ENCODE data around the gene SKAP2.

Gene SKAP2, protein sequence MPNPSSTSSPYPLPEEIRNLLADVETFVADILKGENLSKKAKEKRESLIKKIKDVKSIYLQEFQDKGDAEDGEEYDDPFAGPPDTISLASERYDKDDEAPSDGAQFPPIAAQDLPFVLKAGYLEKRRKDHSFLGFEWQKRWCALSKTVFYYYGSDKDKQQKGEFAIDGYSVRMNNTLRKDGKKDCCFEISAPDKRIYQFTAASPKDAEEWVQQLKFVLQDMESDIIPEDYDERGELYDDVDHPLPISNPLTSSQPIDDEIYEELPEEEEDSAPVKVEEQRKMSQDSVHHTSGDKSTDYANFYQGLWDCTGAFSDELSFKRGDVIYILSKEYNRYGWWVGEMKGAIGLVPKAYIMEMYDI

DNA sequence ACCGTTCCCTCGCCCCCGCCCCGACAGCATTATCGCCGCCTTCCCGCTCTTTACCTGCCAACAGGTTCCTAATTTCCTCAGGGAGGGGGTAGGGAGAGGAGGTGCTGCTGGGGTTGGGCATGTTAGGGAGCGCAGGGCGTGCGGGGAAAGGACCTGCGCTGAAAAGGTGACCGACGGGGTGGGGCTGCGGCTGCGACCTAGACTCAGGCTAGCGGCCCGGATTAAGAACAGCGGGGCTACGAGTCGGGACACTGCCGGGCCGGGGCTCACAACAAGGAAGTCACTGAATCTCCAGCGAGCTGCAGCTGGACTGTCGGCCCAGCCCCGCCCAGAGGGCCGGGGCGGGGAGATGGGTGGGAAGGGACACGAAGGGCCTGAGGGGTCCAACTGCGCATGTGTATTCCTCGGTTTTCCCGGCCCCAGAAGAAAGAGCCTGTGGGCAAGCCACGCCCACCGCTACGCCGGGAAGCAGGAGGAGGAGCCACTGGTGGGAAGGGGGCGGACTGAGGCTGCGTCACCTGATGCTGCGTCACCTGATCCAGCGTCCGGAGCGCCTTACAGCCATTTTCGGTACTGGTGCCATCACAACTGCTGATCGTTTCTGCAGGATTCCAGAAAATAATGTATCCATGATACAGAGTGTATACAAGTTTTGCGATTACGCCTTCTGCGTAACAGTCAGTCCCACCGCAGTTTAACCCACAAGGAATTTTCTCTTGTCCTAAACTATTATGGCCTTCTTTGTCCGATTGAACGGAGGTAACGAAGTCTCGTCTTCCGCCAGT is at the start of gene SKAP2:
Gene SKAP2, minus strand, starts transcription at position 282 of the 785 bp plus-strand sequence. Its CDS starts 161 bp downstream, at position 121.
- DNase-seq (ENCODE audit: low spot score), result peak; percentile 99

DNA sequence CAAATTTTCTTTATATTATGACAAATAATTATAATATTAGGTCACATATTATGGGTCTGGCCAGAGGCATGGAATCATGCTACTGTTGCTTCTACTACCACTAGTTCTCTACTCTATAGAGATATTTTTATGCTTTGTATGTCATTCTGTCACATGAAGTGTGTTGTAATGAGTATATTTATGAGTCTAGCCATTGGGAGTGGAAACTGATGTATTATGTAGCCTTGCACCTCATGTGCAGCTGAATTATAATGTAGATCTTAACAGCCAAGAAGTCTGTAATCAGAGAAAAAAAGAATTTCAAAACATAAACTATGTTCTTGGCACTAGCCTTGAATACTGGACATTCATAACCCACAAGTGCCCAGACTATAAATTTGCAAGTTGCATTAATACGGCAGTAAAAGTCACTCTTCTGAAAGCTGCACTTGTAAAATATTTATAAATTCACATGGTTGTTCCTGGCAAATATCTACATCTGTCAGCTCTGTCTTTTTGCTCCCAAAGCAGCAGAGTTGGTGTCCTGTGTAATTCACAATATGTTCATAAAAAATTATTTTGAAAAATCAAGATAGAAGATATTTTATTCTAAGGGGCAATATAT is 48.6 kb upstream of the SKAP2 start:
- no peak for DNase-seq (ENCODE audit: low spot score)

DNA sequence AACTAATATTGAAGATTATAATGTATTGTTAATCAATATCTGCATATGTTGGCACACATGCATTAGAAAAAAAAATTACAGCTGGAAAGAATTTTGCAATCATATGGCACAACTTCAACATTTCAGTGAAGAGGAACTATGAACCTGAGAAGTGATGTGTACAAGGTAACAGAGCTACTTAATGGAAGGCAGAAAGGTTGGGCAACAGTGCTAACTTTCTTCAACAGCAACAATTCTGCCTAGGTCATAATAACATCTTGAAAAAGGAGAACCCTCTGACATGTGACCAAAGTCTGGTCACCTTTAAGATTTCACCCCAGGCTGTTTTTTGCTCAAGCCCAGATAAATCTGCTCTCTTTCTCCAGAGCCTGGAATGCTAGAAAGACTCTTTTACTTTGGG is 47.9 kb upstream of the SKAP2 start:
- DNase-seq (ENCODE audit: low spot score), result no peak

DNA sequence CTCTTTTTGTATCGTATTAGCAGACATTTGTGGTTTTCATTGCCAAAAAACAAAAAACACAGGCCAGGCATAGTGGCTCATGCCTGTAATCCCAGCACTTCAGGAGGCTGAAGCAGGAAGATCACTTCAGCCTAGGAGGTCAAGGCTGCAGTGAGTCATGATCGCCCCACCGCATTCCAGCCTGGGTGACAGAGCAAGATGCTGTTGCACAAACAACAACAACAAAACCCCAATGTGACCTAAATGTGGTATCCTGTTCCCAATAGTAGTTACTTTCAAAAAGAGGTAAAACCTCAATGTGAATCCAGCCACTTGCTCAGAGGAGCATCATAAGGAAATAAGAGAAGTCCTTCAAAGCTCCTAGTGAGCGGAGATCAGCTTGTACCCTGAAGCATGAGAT is 45.8 kb upstream of the SKAP2 start:
- DNase-seq (ENCODE audit: low spot score), result no peak

DNA sequence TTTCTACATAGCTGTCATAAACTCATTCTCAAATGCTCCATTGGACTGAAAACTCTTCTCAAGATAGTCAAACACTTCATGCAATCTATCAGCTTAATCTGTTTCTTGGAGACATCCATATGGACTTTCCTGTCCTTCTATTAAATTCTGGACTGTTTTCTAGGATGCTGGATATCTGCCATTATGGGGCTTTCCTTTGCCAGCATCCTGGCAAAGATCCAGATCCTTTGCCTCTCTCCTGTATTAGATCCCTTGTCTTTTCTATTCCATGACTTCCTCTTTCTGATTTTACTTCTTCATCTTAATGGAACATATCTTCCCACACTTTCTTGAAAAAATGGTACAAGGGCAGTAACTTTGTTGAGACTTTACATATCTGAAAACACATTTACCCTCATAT is 35.9 kb upstream of the SKAP2 start:
- DNase-seq (ENCODE audit: low spot score), result no peak

DNA sequence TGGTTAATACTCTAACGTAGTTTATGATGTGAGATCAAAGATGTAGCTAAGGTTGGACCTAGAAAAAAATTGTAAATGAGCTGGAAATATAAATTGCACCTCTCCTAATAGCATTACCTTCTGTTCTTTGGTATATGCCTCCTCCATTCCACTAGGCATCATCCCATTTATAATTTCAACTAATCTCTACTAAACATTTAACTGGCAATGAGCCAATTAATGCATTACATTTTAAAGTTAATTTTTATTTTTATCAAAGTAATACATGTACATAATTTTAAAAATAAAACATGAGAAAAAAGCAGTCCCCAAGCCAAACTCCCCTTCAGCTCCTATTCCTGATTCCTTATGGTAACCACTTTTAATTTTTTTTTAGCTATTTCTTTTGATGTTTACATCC is 35.1 kb upstream of the SKAP2 start:
- no peak for DNase-seq (ENCODE audit: low spot score)

DNA sequence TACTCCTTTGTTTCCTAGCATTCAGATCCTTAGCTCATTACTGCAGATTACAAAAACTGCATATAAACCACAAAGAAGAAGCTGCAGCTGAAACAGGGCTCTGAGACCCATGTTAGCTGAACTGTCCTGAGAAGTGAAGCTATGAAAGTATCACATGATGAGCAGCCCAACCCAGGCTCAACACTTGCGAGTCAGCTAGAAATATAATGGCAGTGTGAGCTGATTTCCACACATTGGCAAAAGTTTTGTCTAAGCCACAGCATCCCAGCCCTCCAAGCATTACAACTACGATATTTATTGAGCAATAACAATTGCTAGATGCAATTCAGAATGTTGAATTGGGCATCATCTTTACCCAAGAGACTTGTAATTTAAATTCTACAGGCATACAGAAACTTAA is 34.5 kb upstream of the SKAP2 start:
- no peak for DNase-seq (ENCODE audit: low spot score)

DNA sequence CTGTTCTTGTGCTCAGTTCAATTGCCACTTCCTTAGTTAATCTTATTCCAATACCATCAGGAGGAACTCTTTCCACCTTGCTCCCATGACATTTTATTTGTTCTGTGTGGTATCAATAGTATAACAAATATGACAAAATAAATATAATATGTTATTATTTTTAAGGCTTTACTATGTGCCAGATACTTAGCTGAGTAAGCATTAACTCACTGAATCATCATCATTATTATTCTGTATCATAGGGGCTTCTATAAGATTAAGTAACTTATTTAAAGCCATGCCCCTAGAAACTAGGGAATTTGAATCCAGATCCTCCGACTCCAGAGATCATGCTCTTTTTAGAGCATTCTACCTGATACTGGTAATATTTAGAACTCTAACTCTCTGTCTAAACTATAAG is 33.5 kb upstream of the SKAP2 start:
- no peak for DNase-seq (ENCODE audit: low spot score)

DNA sequence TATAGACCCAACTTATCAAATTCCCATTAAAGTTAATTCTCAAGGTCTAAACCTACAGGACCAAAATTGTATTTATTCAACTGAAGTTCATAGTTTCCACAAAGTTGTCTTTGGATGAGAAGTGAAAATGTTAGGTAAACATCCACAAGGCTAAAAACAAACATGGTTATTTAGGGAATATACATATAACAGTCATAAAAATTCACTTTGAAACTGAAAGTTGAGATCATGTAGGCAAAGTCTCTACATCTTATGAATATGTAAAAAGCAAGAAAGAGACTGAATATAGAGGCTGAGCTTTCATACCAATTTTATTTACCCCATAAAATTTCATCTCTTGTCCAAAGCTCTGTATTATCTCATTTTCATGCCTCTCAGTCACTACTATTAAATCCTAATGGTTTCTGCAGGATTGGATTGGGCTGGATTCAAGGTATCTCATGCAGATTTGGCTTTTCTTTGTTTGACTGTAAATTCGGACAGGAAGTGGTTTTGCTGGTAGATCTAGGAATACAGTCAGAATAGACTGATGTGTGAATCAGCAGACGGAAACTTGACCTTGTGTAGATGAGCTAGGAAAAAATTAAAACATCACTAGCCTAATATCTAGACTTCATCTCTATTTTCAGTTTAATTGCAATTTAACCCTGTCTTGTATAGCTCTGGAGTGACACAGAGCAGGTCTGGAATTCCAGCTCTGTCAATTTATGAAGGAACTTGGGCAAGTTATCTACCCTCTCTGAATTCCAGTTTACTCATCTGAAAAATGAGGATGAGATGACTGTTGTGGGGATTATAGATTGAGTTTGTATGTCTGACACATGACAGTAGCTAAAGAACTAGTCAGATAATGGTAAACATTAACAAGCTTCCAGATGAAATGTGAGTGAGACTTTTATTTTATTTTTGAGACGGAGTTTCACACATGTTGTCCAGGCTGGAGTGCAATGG is 27.3 kb upstream of the SKAP2 start:
- no peak for DNase-seq (ENCODE audit: low spot score)

DNA sequence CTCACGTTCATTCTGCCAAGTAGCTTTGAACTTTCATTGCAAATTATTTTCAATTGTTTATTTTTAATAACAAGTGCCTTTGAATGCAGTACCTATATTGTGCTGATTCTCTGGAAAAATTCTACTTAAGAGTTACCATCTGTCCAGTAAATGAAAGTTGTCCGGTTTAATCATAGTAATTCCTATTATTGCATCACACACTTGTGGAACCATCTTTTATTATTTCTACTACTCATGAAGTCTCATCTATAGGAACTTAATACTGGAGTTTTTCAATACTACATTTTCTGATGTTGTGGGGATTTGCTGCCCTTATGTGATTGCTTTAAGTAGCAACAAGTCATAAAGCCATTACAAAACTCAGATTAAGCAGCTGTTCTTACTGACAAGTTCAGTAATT is 16.5 kb upstream of the SKAP2 start:
- DNase-seq (ENCODE audit: low spot score), result no peak

DNA sequence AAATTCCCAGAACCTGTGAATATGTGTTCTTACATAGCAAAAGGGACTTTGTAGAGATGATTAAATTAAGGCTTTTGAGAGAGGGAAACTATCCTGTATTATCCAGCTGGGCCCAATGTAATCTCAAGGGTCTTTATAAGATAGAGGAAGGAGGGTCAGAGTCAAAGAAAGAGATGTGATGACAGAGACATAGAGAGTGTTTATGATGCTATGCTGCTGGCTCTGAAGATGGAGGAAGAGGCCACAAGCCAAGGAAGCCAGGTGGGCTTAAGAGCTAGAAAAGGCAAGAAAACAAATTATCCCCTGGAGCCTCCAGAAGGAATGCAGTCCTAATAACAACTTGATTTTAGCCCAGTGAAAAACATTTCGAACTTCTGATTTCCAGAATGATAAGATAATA is 15.3 kb upstream of the SKAP2 start:
- DNase-seq (ENCODE audit: low spot score), result no peak

DNA sequence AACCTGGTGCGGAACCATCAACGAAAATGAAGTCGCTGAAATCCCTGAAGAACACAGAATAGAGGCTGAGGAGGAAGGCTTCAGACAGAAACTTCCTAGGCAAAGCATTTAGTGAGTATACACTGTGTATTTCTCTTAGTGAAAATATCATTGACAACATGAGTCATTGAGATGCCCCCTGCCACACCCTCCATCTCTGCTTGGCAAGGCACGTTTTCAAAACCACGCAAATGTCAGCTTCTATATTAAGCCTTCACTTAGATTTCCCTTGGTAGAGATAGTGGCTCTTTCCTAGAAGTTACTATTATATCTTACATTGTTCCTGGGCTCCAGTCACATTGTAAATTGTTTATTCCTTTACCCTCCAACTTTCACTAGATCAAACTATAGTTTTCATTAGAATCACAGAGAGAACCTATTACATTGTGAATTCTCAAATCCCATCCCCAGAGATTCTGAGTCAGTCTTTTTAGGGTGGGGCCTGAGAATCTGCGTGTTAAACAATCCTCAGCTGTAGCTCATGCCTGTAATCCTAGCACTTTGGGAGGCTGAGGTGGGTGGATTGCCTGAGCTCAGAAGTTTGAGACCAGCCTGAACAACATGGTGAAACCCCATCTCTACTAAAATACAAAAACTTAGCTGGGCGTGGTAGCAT is 4.6 kb upstream of the SKAP2 start:
- DNase-seq (ENCODE audit: low spot score), result no peak

DNA sequence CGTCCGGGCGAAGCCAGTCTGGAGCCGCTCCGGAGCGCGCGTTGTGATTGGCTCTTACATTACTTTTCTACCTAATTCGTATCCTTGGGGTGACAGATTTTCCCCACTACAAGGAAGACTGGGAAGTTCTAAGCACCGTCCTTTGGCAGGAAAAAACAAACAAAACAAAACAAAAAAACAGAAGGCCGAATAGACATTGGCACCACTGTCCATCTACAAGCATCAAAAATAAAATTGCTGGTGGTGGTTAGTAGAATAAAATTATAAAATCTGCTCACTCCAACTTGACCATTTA is 651 bp upstream of the SKAP2 start:
- no peak for DNase-seq (ENCODE audit: low spot score)

DNA sequence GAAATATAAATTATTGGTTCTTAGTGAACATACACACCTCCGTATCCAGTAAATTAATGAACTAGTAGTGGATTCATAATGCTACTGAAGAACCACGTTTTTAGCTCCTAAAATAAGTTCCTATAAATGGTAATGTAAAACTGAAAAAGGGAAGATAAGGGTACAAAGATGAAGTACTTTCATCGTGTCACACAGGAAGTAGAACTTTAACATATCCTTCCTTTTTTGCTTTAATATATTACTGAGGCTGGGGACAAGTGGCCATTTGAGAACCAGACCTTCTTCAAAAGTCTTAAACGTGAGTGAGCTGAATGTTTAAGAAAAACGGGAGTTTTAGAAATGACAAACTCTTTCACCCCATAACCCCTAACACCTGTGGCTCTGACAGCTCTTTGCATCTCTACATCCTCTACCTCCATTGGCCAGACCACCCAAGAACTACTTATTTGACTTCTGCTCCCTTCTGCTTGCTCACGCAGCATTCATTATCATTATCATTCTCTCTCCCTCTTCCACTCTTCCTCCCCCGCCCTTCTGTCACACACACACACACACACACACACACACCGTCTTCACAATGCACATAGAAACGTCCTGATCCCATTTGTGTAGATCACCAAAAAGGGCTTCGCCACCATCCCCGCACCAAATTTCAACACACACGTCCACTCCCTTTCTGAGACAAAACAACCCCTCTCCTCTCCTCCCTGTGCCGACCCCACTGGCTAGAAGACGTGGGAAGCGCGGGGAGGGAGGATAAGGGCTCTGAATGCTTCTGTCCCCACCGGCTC is 677 bp downstream of the SKAP2 start:
- no peak for DNase-seq (ENCODE audit: low spot score)

DNA sequence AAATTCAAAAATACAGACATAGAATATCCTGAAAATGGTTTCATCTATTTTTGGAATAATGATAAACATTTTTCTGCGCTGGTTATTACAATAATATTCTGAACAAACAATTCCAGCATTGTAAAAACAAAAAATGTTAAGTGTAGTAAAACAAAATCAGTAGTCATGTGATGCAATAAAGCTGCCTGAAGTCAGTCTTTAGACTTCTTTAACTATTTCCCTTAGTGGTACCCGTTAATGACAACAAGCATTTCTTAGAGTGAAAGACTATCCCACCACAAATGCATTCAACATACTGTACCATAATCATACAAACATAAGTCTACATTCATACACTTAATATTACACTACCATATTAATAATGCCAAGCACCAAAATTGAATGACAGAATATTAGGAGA is 1.6 kb downstream of the SKAP2 start:
- DNase-seq (ENCODE audit: low spot score), result no peak

DNA sequence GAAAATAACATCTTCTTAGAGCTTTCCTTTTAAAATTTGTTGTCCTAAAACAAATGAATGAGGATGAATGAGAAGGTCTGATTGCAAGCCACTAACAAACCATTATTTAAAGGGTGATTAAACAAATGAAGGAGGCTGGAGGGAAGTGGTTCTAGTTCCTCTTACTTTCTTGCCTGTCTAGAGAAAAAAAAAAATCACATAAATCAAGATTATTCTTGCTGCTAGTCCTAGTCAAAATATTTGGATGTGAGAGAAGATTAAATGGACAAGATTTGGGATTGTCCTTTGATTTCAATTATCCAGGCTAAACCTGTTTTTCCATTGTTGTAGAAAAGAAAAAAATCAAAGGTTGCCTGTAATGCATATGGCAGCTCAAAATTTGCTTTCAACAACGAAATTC is 3.3 kb downstream of the SKAP2 start:
- DNase-seq (ENCODE audit: low spot score), result no peak

DNA sequence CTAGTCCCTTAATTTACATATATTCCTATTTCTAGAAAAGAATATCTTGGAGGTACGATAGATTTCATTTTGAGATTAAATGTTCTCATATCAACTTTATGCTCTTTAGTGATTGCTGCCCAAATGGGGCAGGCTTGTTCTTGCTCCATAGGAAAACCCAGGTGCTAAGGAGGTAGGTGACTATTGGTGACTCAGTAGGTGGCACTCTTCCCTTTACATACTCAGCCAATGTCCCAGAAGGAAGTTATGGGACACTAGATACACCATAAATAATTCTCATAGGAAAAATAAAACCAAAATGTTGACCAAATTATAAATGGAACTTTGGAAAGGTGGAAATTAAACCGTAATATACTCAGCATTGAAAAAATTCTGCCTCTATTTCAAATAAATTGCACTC is 4.0 kb downstream of the SKAP2 start:
- DNase-seq (ENCODE audit: low spot score), result no peak

DNA sequence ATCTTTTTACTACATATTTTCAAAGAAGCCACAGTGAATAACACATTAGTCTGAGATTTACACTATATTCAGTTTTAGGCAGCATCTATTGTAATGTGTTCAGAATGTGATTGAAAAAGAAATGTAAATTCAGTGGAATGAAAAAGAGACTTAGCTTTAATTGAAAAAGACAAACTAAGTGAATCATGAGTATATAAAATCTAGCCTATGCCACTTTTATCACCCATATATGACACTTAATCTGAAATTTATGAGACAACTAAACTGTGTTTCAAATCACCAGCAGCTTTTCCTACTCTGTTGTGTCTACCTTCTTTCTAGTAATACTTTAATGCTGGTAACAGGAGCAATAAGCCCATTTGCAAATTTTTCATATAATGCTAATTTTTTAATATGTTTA is 4.7 kb downstream of the SKAP2 start:
- DNase-seq (ENCODE audit: low spot score), result no peak

DNA sequence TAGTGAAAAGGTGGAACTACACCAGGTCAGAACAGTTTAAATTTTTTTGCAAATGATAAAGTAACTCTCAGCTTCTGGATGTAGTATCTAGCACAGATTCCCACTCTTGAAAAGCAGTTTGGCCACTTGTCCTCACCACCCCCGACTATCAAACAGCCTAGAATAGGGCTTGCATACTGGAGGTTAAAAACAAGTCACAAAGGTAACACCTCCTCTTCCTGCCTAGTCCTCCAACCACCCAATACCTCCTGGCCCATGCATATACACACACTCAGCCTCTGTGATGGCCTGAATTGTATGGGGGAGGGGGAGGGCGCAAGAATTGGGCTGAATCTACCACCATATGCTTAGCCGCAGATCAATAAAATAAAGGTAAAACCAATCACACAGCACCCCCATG is 5.7 kb downstream of the SKAP2 start:
- DNase-seq (ENCODE audit: low spot score), result no peak

DNA sequence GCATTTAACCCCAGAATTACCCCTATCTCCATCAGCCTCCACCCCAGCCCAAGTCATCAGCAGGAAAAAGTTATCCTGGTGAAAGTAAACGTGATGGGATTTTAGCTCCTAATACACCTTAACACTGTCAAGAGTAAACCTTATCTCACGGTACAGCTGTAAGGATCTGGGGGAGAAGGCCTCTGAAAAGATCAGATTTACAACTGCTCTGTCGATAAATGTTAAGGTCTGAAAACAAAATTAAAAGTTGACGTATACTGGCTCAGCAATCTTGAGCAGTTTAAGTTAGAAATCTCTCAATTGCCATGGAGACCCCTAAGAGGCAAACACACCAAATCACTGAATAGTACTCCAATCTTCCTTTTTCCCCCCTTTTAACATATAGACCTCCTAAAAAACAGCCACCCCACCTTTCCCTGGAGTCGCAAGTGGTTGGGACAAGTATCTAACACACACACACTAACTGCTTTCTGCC is 6.1 kb downstream of the SKAP2 start:
- DNase-seq (ENCODE audit: low spot score), result no peak
